Lung (tissue), 12 donors: ENCODE measurements around the gene HOXA9. TPM values are rescaled to one million over a fixed set of nuclear protein-coding genes. Genes with fewer than 3 reads are reported as not detected.
A peak's percentile ranks its signal among the peaks of the same experiment; 100 is the strongest.

Experiments
- ATAC-seq: fragments of 200-7000 bp; cut with Tn5 transposase; one replicate; pipeline ENCODE4 v1.9.1; 2020; ENCODE audit warnings: moderate number of reproducible peaks; ENCODE audit not compliant: insufficient read depth, low FRiP score
- DNase-seq, 3 donors: peaks; one replicate each; pipeline ENCODE4 v3.0.0-alpha.2; 2013 to 2017
- H3K27ac ChIP-seq, 2 donors: one replicate each; pipeline ENCODE4 v1.5.1; 2013; ENCODE audit warnings: mild to moderate bottlenecking in 2 of 2, moderate library complexity in 2 of 2, control low read depth in 1 of 2, inconsistent platforms in 1 of 2, low read depth in 1 of 2, low read length in 1 of 2
- H3K27me3 ChIP-seq, 3 donors: one replicate each; pipeline ENCODE4 v1.5.1; 2013; ENCODE audit warnings: low read length in 2 of 3; ENCODE audit not compliant: control insufficient read depth in 3 of 3, insufficient read depth in 3 of 3
- H3K36me3 ChIP-seq, 4 donors: one replicate each; pipeline ENCODE4 v1.5.1; 2013; ENCODE audit warnings: low read length in 4 of 4, mild to moderate bottlenecking in 1 of 4, moderate library complexity in 1 of 4; ENCODE audit not compliant: control insufficient read depth in 4 of 4, insufficient read depth in 4 of 4
- H3K4me1 ChIP-seq, 5 donors: one replicate each; pipeline ENCODE4 v1.5.1; 2013; ENCODE audit warnings: low read length in 5 of 5, mild to moderate bottlenecking in 2 of 5, moderate library complexity in 1 of 5; ENCODE audit not compliant: control insufficient read depth in 5 of 5, insufficient read depth in 5 of 5
- H3K4me3 ChIP-seq: one replicate; pipeline ENCODE4 v1.5.1; 2013; ENCODE audit warnings: mild to moderate bottlenecking, control low read depth, moderate library complexity
- H3K9ac ChIP-seq, 2 donors: one replicate each; pipeline ENCODE4 v1.5.1; 2013; ENCODE audit warnings: low read length in 2 of 2, control low read depth in 1 of 2; ENCODE audit not compliant: insufficient read depth in 1 of 2
- H3K9me3 ChIP-seq, 4 donors: one replicate each; pipeline ENCODE4 v1.5.1; 2013; ENCODE audit warnings: low read length in 3 of 4, mild to moderate bottlenecking in 1 of 4, moderate library complexity in 1 of 4; ENCODE audit not compliant: control insufficient read depth in 4 of 4, insufficient read depth in 3 of 4
- CTCF ChIP-seq: IDR thresholded peaks from 2 replicates; pipeline ENCODE4 v1.5.1; 2012; ENCODE audit warnings: mild to moderate bottlenecking; ENCODE audit errors: control extremely low read depth, extremely low read depth
- WGBS, 2 donors: extraction: QIAGEN DNeasy Blood & Tissue Kit; methylation state at CpG; one replicate each; pipeline ENCODE4 v1.1.7; 2013; 5-methylcytosine and 5-hydroxymethylcytosine counted together
- polyA plus RNA-seq, 2 donors: library from polyadenylated mRNA; stranded (reverse); fragments of 200-250 nt; gene quantifications; one replicate each; pipeline ENCODE4 v1.2.1, GENCODE V29; 2013
- total RNA-seq, 2 donors: library from RNA; depleted of rRNA in 1 of 2; stranded (reverse); fragments of >200 nt in 1 of 2; gene quantifications; one replicate each; pipeline ENCODE4 v1.2.1, GENCODE V29; 2014 to 2021
- donor health status: control.
- donor health status: control.
- donor health status: Bipolar disorder and iron deficiency.
- donor health status: healthy.
- donor health status: DM: yes; HTN: yes; CAD: no.

HOXA9 gene
- total and polyA plus RNA-seq, 4 donors = 0.11 to 0.85 (median 0.43) TPM

- peaks cover 0 to 82% (median 0%) of the 10 kb centered on the region in 3 donors for H3K27me3 ChIP-seq
- H3K4me3 ChIP-seq = no peak overlapping the region
- ATAC-seq (no peak), DNase-seq (no peak)
- H3K27ac ChIP-seq = peak overlapping the region in 1 of 2 donors; percentile 95
- peak overlapping the region in 1 of 2 donors; percentile 92 for H3K9ac ChIP-seq
- WGBS, 2 donors = 44 to 58% methylated on average over 5 of the region's 5 CpGs
- peaks cover 2 to 84% (median 7%) of the 10 kb centered on the region in 5 donors for H3K4me1 ChIP-seq
- peaks cover 0 to 2% (median 0%) of the 10 kb centered on the region in 4 donors for H3K9me3 ChIP-seq
- TF ChIP-seq CTCF = no peak
- H3K36me3 ChIP-seq = peaks cover 0 to 27% (median 4%) of the 10 kb centered on the region in 4 donors
Observed at GRCh38 chr7:27125986-27126394, 39.3 kb downstream of the HOXA9 start.

GRCh38 chr7:27124902-27125689, 40.2 kb downstream of the HOXA9 start:
- no peak for DNase-seq
- Histone ChIP-seq H3K4me1 (peaks cover 0 to 88% (median 3%) of the 10 kb centered on the region in 5 donors), H3K27ac (peak overlapping the region in 1 of 2 donors; percentile 95), H3K4me3 (no peak overlapping the region), H3K9ac (peak overlapping the region in 1 of 2 donors; percentile 83), H3K9me3 (peaks cover 0 to 2% (median 0%) of the 10 kb centered on the region in 4 donors), H3K27me3 (peaks cover 0 to 82% (median 0%) of the 10 kb centered on the region in 3 donors), H3K36me3 (peaks cover 0 to 27% (median 4%) of the 10 kb centered on the region in 4 donors)
- no peak for ATAC-seq
- no peak for TF ChIP-seq CTCF
- 52 to 67% methylated on average over 8 of the region's 8 CpGs for WGBS, 2 donors

- WGBS, 2 donors = 43 to 64% methylated on average over 43 of the region's 43 CpGs
- H3K36me3 ChIP-seq = peaks cover 0 to 24% (median 4%) of the 10 kb centered on the region in 4 donors
- no peak for TF ChIP-seq CTCF
- peaks cover 0 to 2% (median 0%) of the 10 kb centered on the region in 4 donors for H3K9me3 ChIP-seq
- DNase-seq = peak; percentile 80 to 85 (median 85)
- H3K4me1 ChIP-seq = peaks cover 0 to 93% (median 3%) of the 10 kb centered on the region in 5 donors
- H3K4me3 ChIP-seq = peak overlapping the region; percentile 18
- peak overlapping the region; percentile 73 to 83 for H3K9ac ChIP-seq
- H3K27me3 ChIP-seq = peaks cover 0 to 81% (median under 1%) of the 10 kb centered on the region in 3 donors
- ATAC-seq = no peak
- H3K27ac ChIP-seq = peak overlapping the region in 1 of 2 donors; percentile 95
Observed at GRCh38 chr7:27124096-27124901, 41.0 kb downstream of the HOXA9 start.
